Heart right ventricle (tissue), 16 donors: Measurements from ENCODE around the gene DRD3. TPM values are rescaled to one million over a fixed set of nuclear protein-coding genes. Genes with fewer than 3 reads are reported as not detected.

ENCODE experiments used
- ATAC-seq, 8 donors: fragments of 200-7000 bp; cut with Tn5 transposase; one replicate each; pipeline ENCODE4 v1.9.1; 2020; ENCODE audit warnings: mild to moderate bottlenecking in 8 of 8, moderate library complexity in 8 of 8, moderate number of reproducible peaks in 1 of 8
- DNase-seq, 2 donors: peaks; one replicate each; pipeline ENCODE4 v3.0.0-alpha.2; 2020
- H3K27ac ChIP-seq, 10 donors: fragments of 200-600 bp; sonication (generic) in 2 of 10; one replicate each; pipeline versions ENCODE4 v1.5.0 to v1.8.0; 2020 to 2022; ENCODE audit warnings: mild to moderate bottlenecking in 3 of 10
- H3K27me3 ChIP-seq, 7 donors: fragments of 200-600 bp; one replicate each; pipeline ENCODE4 v1.8.0; 2021 to 2022; ENCODE audit warnings: mild to moderate bottlenecking in 2 of 7
- H3K36me3 ChIP-seq, 9 donors: fragments of 200-600 bp; sonication (generic) in 1 of 9; one replicate each; pipeline versions ENCODE4 v1.5.0 to v1.8.0; 2020 to 2022; ENCODE audit warnings: mild to moderate bottlenecking in 2 of 9
- H3K4me1 ChIP-seq, 9 donors: fragments of 200-600 bp; sonication (generic) in 1 of 9; one replicate each; pipeline versions ENCODE4 v1.5.0 to v1.8.0; 2020 to 2022; ENCODE audit warnings: mild to moderate bottlenecking in 4 of 9
- H3K4me3 ChIP-seq, 10 donors: fragments of 200-600 bp; sonication (generic) in 2 of 10; one replicate each; pipeline versions ENCODE4 v1.5.0 to v1.8.0; 2020 to 2022; ENCODE audit warnings: mild to moderate bottlenecking in 7 of 10, moderate library complexity in 2 of 10
- H3K9me3 ChIP-seq, 11 donors: fragments of 200-600 bp in 10 of 11; sonication (generic) in 2 of 11; one replicate each; pipeline versions ENCODE4 v1.5.0 to v1.8.0; 2013 to 2022; ENCODE audit warnings: mild to moderate bottlenecking in 2 of 11, control low read depth in 1 of 11, moderate library complexity in 1 of 11
- WGBS, 2 donors: extraction: QIAGEN DNeasy Blood & Tissue Kit; methylation state at CpG; one replicate each; pipeline ENCODE4 v1.1.7; 2013; ENCODE audit warnings: inconsistent platforms in 1 of 2; 5-methylcytosine and 5-hydroxymethylcytosine counted together
- intact Hi-C, 10 donors: fragments of 100-400 bp; cut with DNase I; formaldehyde crosslinking; loops; one replicate each; pipeline versions ENCODE4 v1.11.1 to v1.14.2; 2022
- polyA plus RNA-seq, 2 donors: library from polyadenylated mRNA; stranded (reverse); fragments of 200-250 nt; gene quantifications; one replicate each; pipeline ENCODE4 v1.2.3, GENCODE V29; 2013
- total RNA-seq, 10 donors: library from RNA; stranded (reverse); fragmentation: NEBNext Ultra II Directional in 3 of 10; extraction: Animal tissue kit (Norgen Biotek cat#: 25700) in 3 of 10; gene quantifications; one replicate each; pipeline versions ENCODE4 v1.2.1 to v1.2.4, GENCODE V29; 2021 to 2023
- TF ChIP-seq, protein P1 (sequence below), 9 donors: fragments of 200-600 bp; sonication (generic) in 2 of 9; IDR thresholded peaks; one replicate each; pipeline versions ENCODE4 v1.5.0 to v1.8.0; 2021 to 2022; ENCODE audit warnings: antibody characterized with exemption in 9 of 9, mild to moderate bottlenecking in 5 of 9, moderate library complexity in 1 of 9
- donor health status: Arrhythmogenic right ventricular cardiomyopathy.
- donor health status: ischemic (EF 13 %, LVEDD 7.1; RV severe dilation, severe dysfunction).
- donor health status: healthy with polysubstance abuse.
- donor health status: DM: no; HTN: yes; CAD: no.
- donor health status: DM: no; HTN: no; CAD: no.
- donor health status: ischemic (EF 25% LVEDD 6.9; RV normal size, moderate dysfunction).
- donor health status: ischemic (EF 25% LVEDD 5.7; RV mildly dilated, moderate dysfunction).
- donor health status: healthy.
- donor health status: DM: yes; HTN: yes; CAD: no.
- donor health status: Ischemic cardiomyopathy.
- donor health status: ischemic (EF 35%, LVEDD 5.7; RV mildly dilated, moderate dysfunction).
- donor health status: nonischemic (EF 11% LVEDD 7.7; RV severe dilation, severe dysfunction).
- donor health status: DM: yes; HTN: yes; CAD: no.
- donor health status: PGD.
- donor health status: ischemic (EF 29% LVEDD 5.4; RV normal size, mild dysfunction).
- donor health status: nonischemic (EF 23%, LVEDD 6.1; RV moderate dilation, normal function).

Gene DRD3
- total and polyA plus RNA-seq, 12 donors, result not detected

DNA sequence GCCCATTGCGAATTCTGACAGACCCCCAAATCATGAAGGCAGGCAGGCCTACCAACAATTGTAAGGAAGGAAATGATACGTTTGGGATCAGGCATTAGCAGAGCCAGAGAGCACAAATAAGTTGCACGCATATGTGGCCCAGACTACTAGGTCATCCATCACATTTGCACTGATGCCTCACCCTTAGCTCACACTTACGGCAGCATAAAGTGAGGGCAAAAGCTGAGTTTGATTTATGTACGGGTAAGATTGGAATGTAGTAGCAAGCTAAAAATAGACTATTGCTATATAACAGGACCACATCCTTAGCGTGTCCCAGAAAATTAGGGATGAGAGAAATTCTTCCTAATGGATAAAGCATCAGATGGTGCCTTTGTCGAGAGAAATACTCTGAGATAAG is 63.7 kb downstream of the DRD3 start:
- TF ChIP-seq, protein P1, sequence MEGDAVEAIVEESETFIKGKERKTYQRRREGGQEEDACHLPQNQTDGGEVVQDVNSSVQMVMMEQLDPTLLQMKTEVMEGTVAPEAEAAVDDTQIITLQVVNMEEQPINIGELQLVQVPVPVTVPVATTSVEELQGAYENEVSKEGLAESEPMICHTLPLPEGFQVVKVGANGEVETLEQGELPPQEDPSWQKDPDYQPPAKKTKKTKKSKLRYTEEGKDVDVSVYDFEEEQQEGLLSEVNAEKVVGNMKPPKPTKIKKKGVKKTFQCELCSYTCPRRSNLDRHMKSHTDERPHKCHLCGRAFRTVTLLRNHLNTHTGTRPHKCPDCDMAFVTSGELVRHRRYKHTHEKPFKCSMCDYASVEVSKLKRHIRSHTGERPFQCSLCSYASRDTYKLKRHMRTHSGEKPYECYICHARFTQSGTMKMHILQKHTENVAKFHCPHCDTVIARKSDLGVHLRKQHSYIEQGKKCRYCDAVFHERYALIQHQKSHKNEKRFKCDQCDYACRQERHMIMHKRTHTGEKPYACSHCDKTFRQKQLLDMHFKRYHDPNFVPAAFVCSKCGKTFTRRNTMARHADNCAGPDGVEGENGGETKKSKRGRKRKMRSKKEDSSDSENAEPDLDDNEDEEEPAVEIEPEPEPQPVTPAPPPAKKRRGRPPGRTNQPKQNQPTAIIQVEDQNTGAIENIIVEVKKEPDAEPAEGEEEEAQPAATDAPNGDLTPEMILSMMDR (IDR thresholded peaks at IDR 0.05), result no peak
- Histone ChIP-seq H3K4me3 (no peak overlapping the region), H3K4me1 (peaks cover 0 to 22% (median 0%) of the 10 kb centered on the region in 9 donors), H3K36me3 (no peaks in the 10 kb centered on the region), H3K27ac (no peak overlapping the region), H3K9me3 (no peaks in the 10 kb centered on the region), H3K27me3 (no peaks in the 10 kb centered on the region)
- WGBS, 2 donors, result 77 to 84% methylated on average over 7 of the region's 7 CpGs
- no peak for ATAC-seq
- DNase-seq, result no peak
- intact Hi-C loops, result no loop called here

DNA sequence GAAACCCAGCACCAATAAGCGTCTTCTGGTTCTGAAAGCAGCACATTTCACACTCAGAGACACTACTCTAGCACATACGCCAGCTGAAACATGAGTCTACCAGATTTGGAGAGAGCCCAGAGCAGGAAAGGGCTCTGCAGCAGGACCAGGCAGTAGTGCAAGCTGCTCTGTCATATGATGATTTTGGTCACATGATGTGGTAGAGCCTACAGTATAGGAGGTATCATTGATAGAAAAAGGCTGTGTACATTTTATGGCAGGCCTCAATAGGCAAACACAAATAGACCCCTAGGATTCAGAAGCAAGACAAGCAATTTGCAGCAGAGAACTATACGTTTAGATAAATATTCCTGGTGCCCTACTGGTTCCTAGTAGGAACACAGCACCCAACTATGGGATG is 64.1 kb downstream of the DRD3 start:
- H3K36me3 ChIP-seq, result no peaks in the 10 kb centered on the region
- peaks cover 0 to 26% (median 0%) of the 10 kb centered on the region in 9 donors for H3K4me1 ChIP-seq
- 89 to 90% methylated on average over 3 of the region's 3 CpGs for WGBS, 2 donors
- no peaks in the 10 kb centered on the region for H3K27me3 ChIP-seq
- DNase-seq (no peak), ATAC-seq (no peak)
- H3K27ac ChIP-seq, result no peak overlapping the region
- TF ChIP-seq, protein P1 (IDR thresholded peaks at IDR 0.05), result no peak
- H3K4me3 ChIP-seq, result no peak overlapping the region
- intact Hi-C loops, result no loop called here
- no peaks in the 10 kb centered on the region for H3K9me3 ChIP-seq

GRCh38 chr3:114112696-114113095 is 66.2 kb downstream of the DRD3 start:
- H3K27ac ChIP-seq, result no peak overlapping the region
- DNase-seq (no peak), ATAC-seq (peak in 2 of 8 donors; percentile 19 to 20)
- TF ChIP-seq, protein P1 (IDR thresholded peaks at IDR 0.05), result no peak
- peaks cover 0 to 14% (median 0%) of the 10 kb centered on the region in 7 donors for H3K27me3 ChIP-seq
- 55 to 73% methylated on average over 6 of the region's 6 CpGs for WGBS, 2 donors
- no peaks in the 10 kb centered on the region for H3K9me3 ChIP-seq
- no peaks in the 10 kb centered on the region for H3K36me3 ChIP-seq
- H3K4me1 ChIP-seq, result peaks cover 0 to 29% (median 0%) of the 10 kb centered on the region in 9 donors
- intact Hi-C loops, result no loop called here
- no peak overlapping the region for H3K4me3 ChIP-seq

DNA sequence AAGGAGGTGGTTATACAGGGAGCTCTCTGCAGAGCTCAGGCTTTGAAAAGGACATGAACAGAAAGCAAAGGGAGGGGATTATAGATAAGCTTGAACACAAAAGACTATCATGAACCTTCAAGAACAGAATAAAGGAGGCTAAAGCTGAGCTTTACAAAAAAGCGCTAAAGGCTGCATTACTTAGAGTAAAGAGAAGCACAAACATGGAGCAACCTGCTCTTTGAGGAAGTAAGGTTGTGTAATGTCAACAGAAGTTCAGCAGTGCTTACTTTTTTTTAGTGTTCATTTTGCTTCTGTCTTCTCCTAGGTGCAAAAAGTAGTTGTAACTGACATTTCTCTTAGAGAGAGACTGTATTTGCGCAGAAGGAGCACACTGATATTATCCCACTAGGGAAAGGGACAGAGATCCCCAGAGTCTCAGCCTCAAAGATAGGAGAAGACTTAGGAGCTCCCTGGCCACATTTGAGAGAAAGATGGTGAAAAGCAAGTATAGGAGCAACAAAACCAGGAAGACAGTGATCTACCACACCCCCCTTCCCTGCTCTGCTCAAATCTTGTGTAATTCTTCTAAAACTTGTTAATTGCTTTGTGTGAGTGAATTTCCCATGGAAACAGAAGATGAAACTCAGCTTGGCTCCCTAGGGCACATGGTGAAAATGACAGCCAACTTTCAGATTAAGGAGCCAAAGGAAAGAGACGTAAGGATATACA is 67.6 kb downstream of the DRD3 start:
- no peak overlapping the region for H3K4me3 ChIP-seq
- peak overlapping the region in 1 of 10 donors; percentile 74 for H3K27ac ChIP-seq
- no peak for DNase-seq
- no peak for ATAC-seq
- H3K36me3 ChIP-seq, result no peaks in the 10 kb centered on the region
- whole genome bisulfite sequencing, 2 donors, result 76 to 78% methylated on average over 3 of the region's 3 CpGs
- H3K9me3 ChIP-seq, result no peaks in the 10 kb centered on the region
- H3K4me1 ChIP-seq, result peaks cover 0 to 29% (median 0%) of the 10 kb centered on the region in 9 donors
- peaks cover 0 to 15% (median 0%) of the 10 kb centered on the region in 7 donors for H3K27me3 ChIP-seq
- intact Hi-C loops, result no loop called here
- TF ChIP-seq, protein P1 (IDR thresholded peaks at IDR 0.05), result no peak
